ENCODE results near the gene PSMD13.

GRCh38 chr11:299081-299891 is 62.5 kb downstream of the PSMD13 start, which contains the start of gene IFITM5:
- no peak for TF ChIP-seq GATA2 (IDR thresholded peaks at IDR 0.05; ENCODE audit: low read depth, low read length)
- no peak for TF ChIP-seq GATA3 (IDR thresholded peaks at IDR 0.05; ENCODE audit: low read depth, low read length)
